Muscle of back (tissue), 11 donors: ENCODE results near the gene ADGRF5. TPM values are rescaled to one million over a fixed set of nuclear protein-coding genes. Genes with fewer than 3 reads are reported as not detected.
"Not testable (repeated sequence)": the region's sequence is repeated elsewhere in the genome, so short reads cannot be mapped to it uniquely, and the experiment has no call there.

Source experiments
- DNase-seq, 3 donors: peaks; one replicate each; pipeline versions ENCODE4 v3.0.0 to v3.0.0-alpha.2; 2013
- polyA plus RNA-seq, 10 donors: library from polyadenylated mRNA; unstranded; fragments of 120-200 nt; gene quantifications; one replicate each; pipeline ENCODE4 v1.2.1, GENCODE V29; 2013; ENCODE audit not compliant: insufficient read length in 10 of 10

The ADGRF5 gene
- polyA plus RNA-seq, 10 donors = 17.2 to 37.3 (median 28.2) TPM

- DNase-seq = no peak
Observed at GRCh38 chr6:46893648-46894047, 28.1 kb downstream of the ADGRF5 start.

GRCh38 chr6:46891252-46891795 lies 30.4 kb downstream of the ADGRF5 start:
- DNase-seq = no peak

- DNase-seq = no peak
Observed at GRCh38 chr6:46888578-46888977, 33.2 kb downstream of the ADGRF5 start.

- no peak for DNase-seq
Observed at GRCh38 chr6:46888031-46888430, 33.7 kb downstream of the ADGRF5 start.

- DNase-seq = no peak
Observed at GRCh38 chr6:46882645-46883044, 39.1 kb downstream of the ADGRF5 start.

- DNase-seq = no peak
Observed at GRCh38 chr6:46879003-46879402, 42.7 kb downstream of the ADGRF5 start.

- DNase-seq = peak in 1 of 3 donors; percentile 15
Observed at GRCh38 chr6:46876126-46876525, 45.6 kb downstream of the ADGRF5 start.

- no peak for DNase-seq
Observed at GRCh38 chr6:46867411-46867810, 54.3 kb downstream of the ADGRF5 start.

- no peak for DNase-seq
Observed at GRCh38 chr6:46865221-46865620, 56.5 kb downstream of the ADGRF5 start.

- DNase-seq = no peak
Observed at GRCh38 chr6:46863791-46864190, 57.9 kb downstream of the ADGRF5 start.

- no peak for DNase-seq
Observed at GRCh38 chr6:46862381-46862780, 59.4 kb downstream of the ADGRF5 start.

- not testable (repeated sequence) for DNase-seq
Observed at GRCh38 chr6:46855966-46856365, 65.8 kb downstream of the ADGRF5 start.

- peak in 1 of 3 donors; percentile 7 for DNase-seq
Observed at GRCh38 chr6:46851576-46851975, 70.2 kb downstream of the ADGRF5 start.

- no peak for DNase-seq
Observed at GRCh38 chr6:46850792-46851191, 70.9 kb downstream of the ADGRF5 start.

GRCh38 chr6:46849361-46849690 lies 72.4 kb downstream of the ADGRF5 start:
- DNase-seq = no peak

- peak; percentile 64 to 90 (median 77) for DNase-seq
Observed at GRCh38 chr6:46848684-46849360, 72.9 kb downstream of the ADGRF5 start.

- no peak for DNase-seq
Observed at GRCh38 chr6:46845126-46845525, 76.6 kb downstream of the ADGRF5 start.

GRCh38 chr6:46842252-46842846 lies 79.4 kb downstream of the ADGRF5 start:
- DNase-seq = not testable (repeated sequence)

- no peak for DNase-seq
Observed at GRCh38 chr6:46838033-46838432, 83.7 kb downstream of the ADGRF5 start.

GRCh38 chr6:46834991-46835390 lies 86.7 kb downstream of the ADGRF5 start:
- DNase-seq = not testable (repeated sequence)

GRCh38 chr6:46834257-46834916 lies 87.4 kb downstream of the ADGRF5 start:
- not testable (repeated sequence) for DNase-seq

- DNase-seq = no peak
Observed at GRCh38 chr6:46832816-46833215, 88.9 kb downstream of the ADGRF5 start.

- no peak for DNase-seq
Observed at GRCh38 chr6:46828939-46829338, 92.8 kb downstream of the ADGRF5 start.
